Measurements from ENCODE around the gene DUSP10. TPM values are rescaled to one million over a fixed set of nuclear protein-coding genes. Genes with fewer than 3 reads are reported as not detected.

DUSP10 gene
- total and polyA plus RNA-seq, 12 donors: 1.8 to 9.7 (median 3.8) TPM

DNA sequence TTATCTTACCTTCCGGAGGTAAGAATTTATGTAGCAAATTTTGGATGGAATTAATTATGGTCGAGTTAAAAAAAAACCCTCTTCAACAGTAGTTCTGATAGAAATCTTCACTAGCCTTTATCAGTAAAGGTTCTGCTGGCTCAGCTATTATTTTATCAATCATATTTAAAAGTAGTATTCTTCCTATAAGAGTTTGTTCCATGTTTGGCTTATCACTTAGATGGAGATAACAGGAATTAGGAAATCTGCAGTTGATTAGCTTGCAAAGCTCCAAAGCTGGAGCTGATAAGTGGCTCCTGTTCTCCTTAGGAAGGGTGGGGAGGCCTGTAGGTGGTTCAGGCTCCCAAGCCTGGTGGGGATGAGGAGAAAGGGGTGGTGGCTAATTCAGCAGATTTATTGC lies 31.5 kb upstream of the DUSP10 start:
- DNase-seq: no peak
- Histone ChIP-seq H3K27ac (no peak overlapping the region), H3K9me3 (no peaks in the 10 kb centered on the region), H3K36me3 (no peaks in the 10 kb centered on the region), H3K4me1 (peaks cover 0 to 24% (median 0%) of the 10 kb centered on the region in 9 donors), H3K4me3 (no peak overlapping the region), H3K27me3 (no peaks in the 10 kb centered on the region)
- TF ChIP-seq, protein P1, sequence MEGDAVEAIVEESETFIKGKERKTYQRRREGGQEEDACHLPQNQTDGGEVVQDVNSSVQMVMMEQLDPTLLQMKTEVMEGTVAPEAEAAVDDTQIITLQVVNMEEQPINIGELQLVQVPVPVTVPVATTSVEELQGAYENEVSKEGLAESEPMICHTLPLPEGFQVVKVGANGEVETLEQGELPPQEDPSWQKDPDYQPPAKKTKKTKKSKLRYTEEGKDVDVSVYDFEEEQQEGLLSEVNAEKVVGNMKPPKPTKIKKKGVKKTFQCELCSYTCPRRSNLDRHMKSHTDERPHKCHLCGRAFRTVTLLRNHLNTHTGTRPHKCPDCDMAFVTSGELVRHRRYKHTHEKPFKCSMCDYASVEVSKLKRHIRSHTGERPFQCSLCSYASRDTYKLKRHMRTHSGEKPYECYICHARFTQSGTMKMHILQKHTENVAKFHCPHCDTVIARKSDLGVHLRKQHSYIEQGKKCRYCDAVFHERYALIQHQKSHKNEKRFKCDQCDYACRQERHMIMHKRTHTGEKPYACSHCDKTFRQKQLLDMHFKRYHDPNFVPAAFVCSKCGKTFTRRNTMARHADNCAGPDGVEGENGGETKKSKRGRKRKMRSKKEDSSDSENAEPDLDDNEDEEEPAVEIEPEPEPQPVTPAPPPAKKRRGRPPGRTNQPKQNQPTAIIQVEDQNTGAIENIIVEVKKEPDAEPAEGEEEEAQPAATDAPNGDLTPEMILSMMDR (IDR thresholded peaks at IDR 0.05): no peak
- intact Hi-C loops (cut with DNase I): no loop called here
- 43 to 88% methylated on average over 2 of the region's 2 CpGs for WGBS, 2 donors
- ATAC-seq: no peak

DNA sequence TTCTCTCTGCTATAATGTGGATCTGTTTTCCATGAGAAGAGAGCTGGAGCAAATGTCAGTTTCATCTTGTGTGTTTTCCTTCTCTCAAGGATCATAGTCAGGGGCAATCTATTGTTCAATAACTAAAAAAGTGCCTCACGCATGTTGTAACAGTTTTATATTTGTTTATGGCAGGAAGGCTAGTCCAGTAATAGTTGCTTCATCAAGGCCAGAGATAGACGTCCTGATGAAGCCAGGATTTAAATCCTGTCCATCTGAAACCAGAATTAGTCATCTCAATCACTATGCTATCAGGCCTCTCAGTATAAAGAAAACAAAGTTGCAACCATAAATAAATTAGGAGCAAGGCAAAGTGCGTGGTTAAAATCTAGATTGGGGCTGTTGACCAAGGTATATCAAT lies 30.2 kb upstream of the DUSP10 start:
- intact Hi-C loops (cut with DNase I): no loop called here
- TF ChIP-seq, protein P1 (IDR thresholded peaks at IDR 0.05): no peak
- H3K27me3 ChIP-seq: no peaks in the 10 kb centered on the region
- H3K4me3 ChIP-seq: no peak overlapping the region
- H3K4me1 ChIP-seq: peaks cover 0 to 12% (median 0%) of the 10 kb centered on the region in 9 donors
- H3K27ac ChIP-seq: no peak overlapping the region
- ATAC-seq (no peak), DNase-seq (no peak)
- no peaks in the 10 kb centered on the region for H3K9me3 ChIP-seq
- 77 to 86% methylated on average over 3 of the region's 3 CpGs for WGBS, 2 donors
- no peaks in the 10 kb centered on the region for H3K36me3 ChIP-seq

DNA sequence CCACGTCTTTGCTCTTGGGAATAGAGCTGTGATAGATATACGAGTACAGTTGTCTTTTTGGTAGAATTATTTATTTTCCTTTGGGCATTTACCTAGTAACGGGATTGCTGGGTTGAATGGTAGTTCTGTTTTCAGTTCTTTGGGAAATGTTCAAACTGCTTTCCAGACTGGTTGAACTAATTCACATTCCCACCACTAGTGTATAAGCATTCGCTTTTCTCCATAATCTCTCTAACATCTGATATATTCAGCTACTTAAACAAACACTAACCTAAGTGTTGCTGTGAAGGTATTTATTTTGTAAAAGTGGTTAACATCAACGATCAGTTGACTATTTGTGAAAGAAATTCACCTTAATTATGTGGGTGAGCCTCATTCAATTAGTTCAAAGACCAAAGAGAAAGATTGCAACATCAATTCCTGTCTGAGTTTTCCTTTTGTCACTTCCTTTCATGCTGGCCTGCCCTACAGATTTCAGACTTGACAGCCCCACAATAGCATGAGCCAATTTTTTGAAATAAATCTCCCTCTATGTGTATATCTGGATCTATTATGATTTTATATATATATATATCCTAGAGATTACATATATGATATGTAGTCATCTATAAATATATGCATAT lies 26.7 kb upstream of the DUSP10 start:
- Histone ChIP-seq H3K36me3 (no peaks in the 10 kb centered on the region), H3K27ac (no peak overlapping the region), H3K4me1 (no peaks in the 10 kb centered on the region), H3K9me3 (no peaks in the 10 kb centered on the region), H3K27me3 (no peaks in the 10 kb centered on the region), H3K4me3 (no peak overlapping the region)
- WGBS, 2 donors: 86 to 87% methylated on average over 5 of the region's 5 CpGs
- ATAC-seq (no peak), DNase-seq (no peak)
- TF ChIP-seq, protein P1 (IDR thresholded peaks at IDR 0.05): no peak
- intact Hi-C loops (cut with DNase I): no loop called here

DNA sequence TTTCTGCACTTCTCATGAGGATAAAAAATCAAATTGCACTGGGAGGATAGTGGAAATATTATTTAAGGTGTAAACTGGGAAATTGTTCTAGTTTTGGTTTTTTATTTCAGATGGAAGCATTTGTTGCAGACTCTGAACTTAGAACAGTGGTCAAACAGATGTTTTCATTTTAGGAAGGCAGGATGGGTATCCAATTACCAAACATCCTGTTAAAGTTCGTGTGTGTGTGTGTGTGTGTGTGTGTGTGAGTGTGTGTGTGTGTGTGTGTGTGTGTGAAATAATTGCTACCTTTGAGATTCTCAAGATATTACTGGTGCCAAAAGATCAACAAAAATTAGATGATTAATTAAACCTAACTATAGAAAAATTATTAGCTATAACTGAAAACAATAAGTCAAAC lies 24.3 kb upstream of the DUSP10 start:
- no peak overlapping the region for H3K27ac ChIP-seq
- no peaks in the 10 kb centered on the region for H3K27me3 ChIP-seq
- no peaks in the 10 kb centered on the region for H3K9me3 ChIP-seq
- 13 to 17% methylated on average over 1 of the region's 1 CpG for WGBS, 2 donors
- H3K36me3 ChIP-seq: no peaks in the 10 kb centered on the region
- intact Hi-C loops (cut with DNase I): no loop called here
- DNase-seq: no peak
- no peak for ATAC-seq
- no peak overlapping the region for H3K4me3 ChIP-seq
- TF ChIP-seq, protein P1 (IDR thresholded peaks at IDR 0.05): no peak
- H3K4me1 ChIP-seq: peaks cover 0 to 10% (median 0%) of the 10 kb centered on the region in 9 donors

Data from heart right ventricle (tissue), 16 donors.